GM21737 (cell line): ENCODE data around the gene C1QTNF8.

Source experiments
- ATAC-seq: cut with Tn5 transposase; IDR thresholded peaks from one replicate; pipeline ENCODE4 v1.9.1; 2021; ENCODE audit warnings: mild to moderate bottlenecking, moderate library complexity; ENCODE audit not compliant: unreplicated experiment

Gene C1QTNF8

DNA sequence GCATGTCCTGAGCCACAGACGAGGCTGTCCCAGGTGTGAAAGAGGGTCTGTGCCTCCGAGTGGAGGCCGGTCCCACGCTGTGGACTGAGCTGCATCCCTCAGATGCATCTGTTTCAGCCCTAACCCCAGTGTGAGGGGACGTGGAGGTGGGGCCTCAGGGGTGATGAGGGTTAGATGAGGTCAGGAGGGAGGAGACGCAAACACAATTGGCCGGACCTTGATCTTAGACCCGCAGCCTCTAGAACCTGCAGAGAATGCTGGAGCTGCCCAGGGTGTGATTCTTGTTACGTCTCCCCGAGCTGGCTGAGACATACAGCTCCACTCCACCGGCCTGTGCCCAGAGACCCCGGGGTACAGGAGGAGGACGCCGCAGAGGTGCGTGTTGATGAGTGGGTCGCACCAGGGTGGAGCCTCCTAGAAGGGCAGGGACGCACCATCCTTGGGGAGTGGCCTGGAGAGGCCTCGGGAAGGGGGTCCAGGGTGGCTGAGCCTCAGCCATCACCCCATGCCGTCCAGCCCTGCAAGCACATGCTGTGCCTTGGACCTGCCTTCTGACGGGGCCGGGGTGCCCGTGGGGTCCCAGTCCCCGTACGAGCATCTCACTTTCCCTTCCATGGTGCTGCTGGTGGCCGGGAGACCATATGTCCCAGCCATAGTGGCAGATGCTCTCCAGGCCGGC is 16.6 kb upstream of the C1QTNF8 start:
- ATAC-seq, result no peak

GRCh38 chr16:1109648-1110047 is 13.6 kb upstream of the C1QTNF8 start:
- ATAC-seq, result no peak

DNA sequence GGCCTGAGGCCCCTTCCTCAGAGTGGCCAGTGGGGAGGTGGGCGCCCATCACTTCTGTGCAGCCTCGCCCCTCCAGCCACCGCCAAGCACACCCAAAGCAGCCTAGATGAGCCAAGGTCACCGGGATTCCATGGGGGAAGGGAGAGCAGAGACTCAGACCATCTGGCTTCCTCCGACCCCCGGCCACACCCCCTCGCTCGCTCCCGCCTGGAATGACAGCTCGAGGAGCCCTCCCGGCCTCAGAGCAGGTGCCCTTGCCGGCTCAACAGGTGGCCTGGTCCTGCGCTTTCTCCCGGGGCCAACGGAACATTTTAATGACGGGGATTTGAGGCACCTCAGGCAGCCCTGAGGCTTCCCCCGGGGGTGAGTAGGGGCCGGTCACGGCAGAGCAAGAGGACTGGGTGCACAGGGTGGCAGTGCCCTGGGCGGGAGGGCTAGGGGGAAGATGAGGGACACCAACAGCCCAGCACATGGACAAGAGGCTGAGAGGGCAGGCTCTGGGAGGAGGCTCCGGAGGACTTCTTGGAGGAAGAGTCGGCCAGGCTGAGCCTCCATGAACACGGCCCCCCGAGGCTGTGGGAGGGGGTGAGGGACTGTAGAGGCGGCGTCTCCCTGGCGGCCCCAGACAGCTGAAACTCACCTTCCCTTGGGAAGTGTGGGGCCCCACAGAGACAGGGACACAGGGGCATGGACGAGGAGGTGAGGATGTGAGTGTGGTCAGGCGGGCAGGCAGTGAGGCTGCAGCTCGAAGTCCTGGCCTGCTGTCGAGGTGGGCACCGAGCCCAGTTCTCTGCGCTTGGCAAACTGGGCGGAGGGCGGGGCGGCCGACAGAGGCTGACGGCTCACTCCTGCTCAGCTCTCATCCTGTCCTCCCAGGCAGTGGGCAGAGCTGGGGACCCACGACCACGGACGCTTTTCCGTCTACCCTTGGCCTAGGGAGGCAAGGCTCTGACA is 12.5 kb upstream of the C1QTNF8 start:
- ATAC-seq, result no peak

GRCh38 chr16:1107731-1108130 is 11.7 kb upstream of the C1QTNF8 start:
- no peak for ATAC-seq

DNA sequence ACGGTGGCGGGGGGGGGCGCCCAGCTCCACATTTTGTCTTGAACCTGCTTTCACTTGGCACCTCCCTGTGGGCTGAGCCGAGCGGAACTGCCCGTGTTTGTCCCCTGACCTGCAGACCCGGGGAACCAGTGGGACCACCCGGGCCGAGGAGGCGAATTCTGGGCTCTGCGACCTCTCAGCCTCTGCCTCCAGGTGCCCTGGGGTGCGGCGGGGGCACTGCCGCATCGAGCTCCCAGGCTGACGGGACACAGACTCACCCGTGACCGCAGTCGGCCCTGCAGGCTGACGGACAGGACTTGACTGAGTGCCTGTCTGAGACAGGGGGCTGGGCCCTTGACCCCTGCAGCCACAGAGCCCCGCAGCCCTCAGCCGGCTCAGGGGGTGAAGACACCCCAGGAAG is 11.1 kb upstream of the C1QTNF8 start:
- no peak for ATAC-seq

GRCh38 chr16:1106659-1107058 is 10.6 kb upstream of the C1QTNF8 start:
- ATAC-seq, result no peak

DNA sequence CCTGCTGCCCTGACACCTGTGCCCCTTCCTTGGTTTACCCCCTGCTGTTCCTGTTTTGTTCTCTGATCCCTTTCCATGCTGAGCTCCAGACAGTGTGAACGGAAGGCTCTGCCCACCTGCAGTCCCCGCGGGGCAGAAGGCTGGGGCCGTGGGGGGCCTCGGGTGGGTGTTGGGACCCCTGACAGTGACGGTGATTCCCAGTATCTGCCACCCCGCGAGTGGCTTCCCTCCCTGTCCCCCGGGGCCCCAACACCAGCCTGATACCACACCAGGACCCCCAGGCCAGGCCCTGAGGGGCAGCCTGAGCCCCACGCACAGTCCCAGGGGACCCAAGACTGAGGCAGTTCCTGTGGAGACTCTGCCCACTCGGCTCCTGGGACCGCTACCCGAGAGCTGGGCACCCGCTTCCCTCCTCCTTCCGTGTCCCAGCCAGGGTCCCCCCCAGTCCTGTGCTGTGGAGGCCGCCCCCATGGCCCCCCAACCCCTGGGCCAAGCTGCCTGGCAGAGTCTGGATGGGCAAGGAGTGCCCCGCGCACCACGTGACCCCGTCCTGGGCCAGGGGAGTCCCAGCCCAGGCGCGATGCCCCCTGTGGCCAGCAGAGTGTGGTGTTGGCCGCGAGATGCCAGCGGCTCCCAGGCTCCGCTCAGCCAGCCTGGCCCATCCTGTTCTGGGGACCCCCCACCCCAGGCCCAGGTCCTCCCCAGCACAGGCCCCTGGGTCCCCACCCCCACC is 10.0 kb upstream of the C1QTNF8 start:
- ATAC-seq, result no peak

DNA sequence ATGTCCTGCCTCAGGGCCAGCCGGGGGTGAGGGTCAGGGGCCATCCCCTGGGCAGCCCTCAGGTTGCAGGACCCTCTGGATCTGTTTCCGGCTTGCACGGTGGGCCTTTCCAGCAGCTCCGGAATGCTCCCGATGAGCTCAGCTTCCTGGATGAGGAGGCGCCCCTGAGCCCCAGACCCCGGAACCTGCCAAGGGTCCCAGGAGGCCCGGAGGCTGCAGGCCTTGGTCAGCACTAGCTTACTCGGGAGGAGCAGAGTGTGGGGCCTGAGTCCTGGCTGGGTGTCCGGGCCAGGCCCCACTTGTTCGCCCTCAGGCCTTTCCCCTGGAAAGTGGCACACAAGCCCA is 7.6 kb upstream of the C1QTNF8 start:
- no peak for ATAC-seq

- no peak for ATAC-seq
Observed at GRCh38 chr16:1102921-1103635, 7.0 kb upstream of the C1QTNF8 start.

- no peak for ATAC-seq
Observed at GRCh38 chr16:1102333-1102700, 6.3 kb upstream of the C1QTNF8 start.

DNA sequence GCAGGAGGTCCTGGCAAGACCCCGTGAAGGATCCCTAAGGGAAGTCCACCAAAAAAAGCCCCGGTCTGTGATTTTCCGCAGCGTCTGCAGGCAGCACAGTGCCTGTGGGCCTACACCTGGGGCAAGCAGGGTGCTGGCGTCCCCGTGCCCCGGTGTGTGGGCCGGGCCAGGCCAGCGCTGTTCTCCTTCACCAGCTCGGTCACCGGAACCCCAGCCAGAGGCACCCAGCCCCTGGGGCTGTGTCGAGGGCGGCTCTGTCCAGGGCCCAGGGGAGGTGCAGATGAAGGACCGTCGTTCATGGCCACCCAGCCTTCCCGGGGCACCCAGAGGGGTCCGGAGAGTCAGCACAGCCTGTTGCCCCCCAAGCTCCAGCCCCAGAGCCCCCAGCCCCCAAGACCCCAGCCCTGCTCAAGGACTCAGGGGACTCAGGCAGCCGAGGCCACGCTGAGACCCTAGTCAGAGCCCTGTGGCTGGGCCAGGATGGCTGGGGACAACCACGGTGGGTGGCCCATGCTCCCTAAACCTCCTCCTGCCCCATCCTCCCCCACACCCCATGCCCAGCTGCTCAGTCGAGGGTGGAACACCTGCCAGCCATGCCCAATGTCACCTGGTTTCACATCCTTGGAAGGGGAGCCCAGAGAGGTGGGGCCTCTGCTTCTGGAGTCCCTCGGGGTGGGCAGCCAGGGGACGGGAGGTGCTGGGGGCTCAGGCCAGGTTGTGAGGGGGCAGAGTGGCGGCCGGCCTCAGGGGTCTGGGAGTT is 5.7 kb upstream of the C1QTNF8 start:
- no peak for ATAC-seq

DNA sequence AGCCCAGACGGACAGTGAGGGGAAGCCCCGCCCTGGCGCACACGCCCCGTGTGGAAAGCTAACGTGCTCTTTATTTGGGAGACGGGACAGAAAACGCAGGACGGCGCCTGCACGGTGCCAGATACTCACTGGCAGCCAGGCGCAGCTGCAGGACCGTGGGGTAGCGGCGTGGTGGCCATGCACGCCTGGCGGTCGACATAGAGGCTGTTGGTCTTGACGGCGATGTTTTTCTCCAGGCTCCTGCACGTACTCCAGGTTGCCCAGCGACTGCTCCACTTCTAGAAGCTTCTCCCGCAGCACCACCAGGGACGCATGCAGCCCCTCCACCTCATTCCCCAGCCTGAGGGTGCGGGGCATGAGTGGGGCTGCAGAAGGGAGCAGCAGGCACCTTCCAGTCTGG is 5.1 kb upstream of the C1QTNF8 start:
- no peak for ATAC-seq

DNA sequence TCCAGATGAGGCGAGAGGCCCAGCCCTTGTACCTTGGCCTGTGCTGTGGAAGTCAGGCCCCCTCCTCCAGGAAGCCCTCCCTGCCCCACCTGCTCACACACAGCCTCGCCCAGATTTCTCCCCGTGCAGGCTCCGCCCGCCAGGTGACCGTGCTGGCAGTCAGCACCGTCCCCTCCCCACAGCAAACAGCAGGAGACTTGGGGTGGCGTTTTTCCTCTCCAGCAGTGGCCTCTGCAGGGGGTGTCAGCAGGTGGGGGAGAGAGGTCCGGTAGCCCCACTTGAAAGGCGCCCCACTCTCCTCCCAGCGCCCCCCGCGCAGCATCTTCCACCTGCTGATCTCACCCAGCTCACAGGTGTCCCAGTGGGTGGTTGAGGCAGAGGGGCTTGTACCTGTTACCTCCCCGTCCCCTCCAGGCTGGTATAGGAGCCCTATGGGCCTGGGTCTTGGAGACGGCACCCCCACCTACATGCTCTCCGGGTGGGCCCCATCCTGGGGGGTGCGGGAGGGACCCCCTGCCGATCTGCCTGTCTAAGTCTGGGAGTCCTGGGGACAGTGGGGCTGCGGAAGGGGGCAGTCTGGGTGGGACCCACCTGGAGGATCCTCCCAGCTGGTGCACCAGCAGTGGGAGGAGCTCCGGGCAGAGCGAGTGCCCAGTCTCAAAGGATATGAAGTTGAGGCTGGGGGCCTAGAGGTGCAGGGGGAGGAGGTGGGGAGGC is 4.2 kb upstream of the C1QTNF8 start:
- ATAC-seq, result no peak

- ATAC-seq, result no peak
Observed at GRCh38 chr16:1099189-1100083, 3.4 kb upstream of the C1QTNF8 start.

DNA sequence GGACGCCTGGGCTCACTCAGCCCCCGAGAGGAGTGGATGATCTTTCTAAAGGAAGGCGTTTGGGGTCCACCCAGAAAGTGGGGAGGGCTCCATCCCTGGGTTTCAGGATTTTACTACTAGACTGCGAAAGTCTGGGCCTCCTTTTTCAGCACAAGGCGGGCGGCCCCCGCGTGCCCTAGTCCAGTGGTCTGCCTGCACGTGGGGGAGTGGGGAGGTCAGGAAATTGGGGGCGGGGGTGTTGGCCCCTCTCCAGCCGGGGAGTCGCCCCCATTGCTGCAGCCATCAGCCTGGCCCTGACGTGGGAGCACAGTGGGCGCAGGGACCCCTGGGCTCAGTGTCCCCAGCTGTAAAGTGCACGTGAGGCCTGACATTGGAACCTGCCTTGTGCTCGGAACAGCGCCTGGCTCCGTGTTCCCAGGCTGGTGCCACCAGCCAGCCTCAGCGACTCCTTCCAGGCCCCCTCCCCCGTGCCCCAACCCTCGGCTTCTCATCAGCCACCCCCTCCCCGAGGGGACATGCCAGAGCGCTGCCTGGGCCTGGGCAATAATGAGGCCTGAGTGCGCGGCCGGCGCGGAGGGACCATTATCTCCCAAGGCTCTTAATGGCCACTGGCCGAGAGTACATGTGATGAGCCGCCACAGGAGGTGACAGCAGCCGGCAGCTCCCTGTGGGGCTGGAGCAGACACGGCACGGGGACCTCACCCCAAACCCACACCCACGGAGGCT is 2.4 kb upstream of the C1QTNF8 start:
- ATAC-seq, result no peak

DNA sequence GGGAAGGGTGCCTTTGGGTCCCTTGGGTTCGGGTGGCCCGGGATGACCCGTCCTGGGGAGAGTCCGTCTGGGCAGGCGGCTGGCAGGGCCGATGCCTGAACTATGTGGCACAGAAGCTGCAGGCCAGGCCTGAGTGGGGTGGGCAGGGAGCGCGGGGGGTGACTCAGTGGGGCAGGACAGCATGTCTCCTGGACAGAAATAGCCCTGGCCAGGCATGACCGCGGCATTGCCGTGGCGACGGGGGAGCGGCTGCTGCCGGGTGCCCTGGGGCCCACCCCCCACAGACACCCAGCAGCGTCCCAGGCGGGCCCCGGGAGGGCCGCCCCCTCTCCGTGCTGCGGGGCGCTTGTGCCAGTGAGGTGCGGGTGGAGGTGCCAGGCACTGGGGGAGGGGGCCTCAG is 1.8 kb upstream of the C1QTNF8 start:
- ATAC-seq, result no peak

DNA sequence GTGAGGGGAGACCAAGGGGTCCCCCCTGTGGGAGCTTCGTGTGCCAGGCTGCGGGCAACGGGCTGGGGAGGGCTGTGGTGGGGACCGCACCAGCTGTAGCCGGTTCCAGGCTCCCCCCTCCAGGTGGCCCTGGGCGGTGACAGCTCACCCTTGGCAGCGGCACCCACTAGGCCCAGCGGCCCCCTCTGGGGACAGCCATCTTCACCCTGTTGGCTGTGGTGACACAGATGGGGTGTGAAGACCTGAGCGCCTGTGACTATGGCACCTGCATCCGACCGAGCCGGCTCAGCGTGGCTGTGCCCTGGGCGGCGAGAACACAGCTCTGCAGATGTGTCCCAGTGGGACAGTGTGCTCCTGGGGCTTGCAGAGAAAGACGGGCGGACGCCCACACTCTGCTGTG is 1.1 kb upstream of the C1QTNF8 start:
- no peak for ATAC-seq
